GM23338 (cell line): ENCODE data around the gene INPP4A. TPM values are rescaled to one million over a fixed set of nuclear protein-coding genes. Genes with fewer than 3 reads are reported as not detected.

Experiments
- CTCF ChIP-seq, 2 experiments: fragments of 200-600 bp in 1 of 2; sonication (generic) in 1 of 2; conservative IDR thresholded peaks; 2 replicates each; pipeline versions ENCODE4 v1.5.1 to v1.6.1; 2016 to 2017; ENCODE audit warnings: antibody characterized with exemption in 2 of 2, low read depth in 2 of 2, mild to moderate bottlenecking in 2 of 2, moderate library complexity in 1 of 2
- EZH2 ChIP-seq: fragments of 200-600 bp; sonication (generic); IDR thresholded peaks from one replicate; pipeline ENCODE4 v1.8.0; 2017; ENCODE audit warnings: antibody characterized with exemption, mild to moderate bottlenecking, low read depth; ENCODE audit not compliant: unreplicated experiment
- EZH2phosphoT487 ChIP-seq: fragments of 200-600 bp; sonication (generic); IDR thresholded peaks from one replicate; pipeline ENCODE4 v1.8.1; 2018; ENCODE audit warnings: antibody characterized with exemption; ENCODE audit not compliant: unreplicated experiment
- NANOG ChIP-seq: IDR thresholded peaks from 2 replicates; pipeline ENCODE4 v1.6.1; 2016; ENCODE audit warnings: antibody characterized with exemption, borderline replicate concordance
- REST ChIP-seq: IDR thresholded peaks from one replicate; pipeline ENCODE4 v1.6.1; 2018; ENCODE audit warnings: antibody characterized with exemption; ENCODE audit not compliant: unreplicated experiment
- ZNF331 ChIP-seq: fragments of 250-450 bp; sonication (Bioruptor Pico); IDR thresholded peaks from 2 replicates; pipeline ENCODE4 v1.5.0; 2020; ENCODE audit warnings: low read depth, mild to moderate bottlenecking, moderate library complexity
- ZNF462 ChIP-seq: fragments of 250-450 bp; sonication (Bioruptor Pico); IDR thresholded peaks from 2 replicates; pipeline ENCODE4 v1.5.0; 2020; ENCODE audit warnings: mild to moderate bottlenecking, moderate library complexity
- polyA plus RNA-seq: library from polyadenylated mRNA; unstranded; fragments of >200 nt; fragmentation: Nextera tagmentation; extraction: Ambion mirVana; gene quantifications from 2 replicates; pipeline ENCODE4 v1.2.1, GENCODE V29; 2016
- total RNA-seq: library from RNA; depleted of rRNA; stranded (reverse); fragments of >200 nt; shearing (Covaris generic); gene quantifications from 2 replicates; pipeline ENCODE4 v1.2.3, GENCODE V29; 2014

The INPP4A gene
- total and polyA plus RNA-seq, 2 experiments from 2014 or later: 8.5 to 36.9 TPM

GRCh38 chr2:98474979-98475632 lies 30.4 kb downstream of the INPP4A start (continued):
- TF ChIP-seq ZNF462 (CRISPR knock-in tag) (no peak), ZNF331 (CRISPR knock-in tag) (no peak), CTCF (conservative IDR thresholded peaks at IDR 0.05; ENCODE audit: low read depth in 2 of 2) (no peak), REST (no peak), EZH2 (no peak), NANOG (no peak), EZH2phosphoT487 (no peak)
